ENCODE measurements around the gene GMDS. TPM values are rescaled to one million over a fixed set of nuclear protein-coding genes. Genes with fewer than 3 reads are reported as not detected.

The GMDS gene
- total and polyA plus RNA-seq, 2 of the 4 experiments (the other 2 are of a cell fraction) = 7.3 to 21.9 TPM

- WGBS, 2 experiments (ENCODE audit: extremely low coverage in 2 of 2, insufficient read length in 1 of 2) = 100% methylated on average over 1 of the region's 2 CpGs; no CpG with 5 or more reads in 1 of the 2 experiments
- no peak overlapping the region for H4K91ac ChIP-seq (ENCODE audit: insufficient read depth, low read depth, low read length)
- H3K9me1 ChIP-seq (ENCODE audit: insufficient read depth, low read length) = no peaks in the 10 kb centered on the region
- no peak overlapping the region for H2BK15ac ChIP-seq (ENCODE audit: low read depth, low read length)
- H3K79me1 ChIP-seq (ENCODE audit: low read depth in 1 of 2, low read length in 2 of 2) = no peaks in the 10 kb centered on the region
- dilution Hi-C loops (cut with HindIII; ENCODE audit: low sequenced_read_pairs, unreplicated experiment) (no loop called here), in situ Hi-C loops (cut with MboI; ENCODE audit: low sequenced_read_pairs) (no loop called here), intact Hi-C loops (cut with micrococcal nuclease) (no loop called here)
- no peak overlapping the region for H2AFZ ChIP-seq (replicated peaks; ENCODE audit: low read length, poor library complexity)
- no peaks in the 10 kb centered on the region for H4K20me1 ChIP-seq (ENCODE audit: insufficient read depth, low read length)
- H2BK120ac ChIP-seq (ENCODE audit: low read depth, low read length) = no peak overlapping the region
- ATAC-seq (ENCODE audit: low read depth) (no peak), DNase-seq (no peak)
- no peak overlapping the region for H2BK5ac ChIP-seq (ENCODE audit: low read depth, low read length, poor library complexity, severe bottlenecking)
- TF ChIP-seq RCOR1 (IDR thresholded peaks at IDR 0.05; ENCODE audit: insufficient replicate concordance, low read length) (no peak), MXI1 (IDR thresholded peaks at IDR 0.05; ENCODE audit: borderline replicate concordance, low read depth, low read length) (no peak), BHLHE40 (IDR thresholded peaks at IDR 0.05; ENCODE audit: low read depth, low read length) (no peak), NFE2L2 (IDR thresholded peaks at IDR 0.05; ENCODE audit: low read depth, low read length) (no peak), MAFK (IDR thresholded peaks at IDR 0.05; ENCODE audit: low read depth, low read length) (no peak), RFX5 (IDR thresholded peaks at IDR 0.05; ENCODE audit: low read depth, low read length) (no peak), RAD21 (IDR thresholded peaks at IDR 0.05; ENCODE audit: low read length) (no peak), CEBPB (IDR thresholded peaks at IDR 0.05; ENCODE audit: low read depth, low read length) (no peak), POLR2A (IDR thresholded peaks at IDR 0.05; ENCODE audit: low read depth, low read length) (no peak), FOS (IDR thresholded peaks at IDR 0.05; ENCODE audit: low read depth, low read length) (no peak), MAZ (IDR thresholded peaks at IDR 0.05; ENCODE audit: borderline replicate concordance, low read depth, low read length) (no peak), ELK1 (IDR thresholded peaks at IDR 0.05; ENCODE audit: borderline replicate concordance, low read depth, low read length) (no peak), SMC3 (IDR thresholded peaks at IDR 0.05; ENCODE audit: low read depth, low read length) (no peak), CHD1 (IDR thresholded peaks at IDR 0.05; ENCODE audit: low read depth, low read length) (no peak), USF2 (IDR thresholded peaks at IDR 0.05; ENCODE audit: low read depth, low read length) (no peak)
- peaks cover 2% of the 10 kb centered on the region; the same call in 1 of the 2 replicates for H3K4me1 ChIP-seq (ENCODE audit: control insufficient read depth, insufficient read depth, low read length)
- H2AK9ac ChIP-seq (replicated peaks; ENCODE audit: low read depth, low read length, poor library complexity) = no peak overlapping the region
- H3K9ac ChIP-seq (ENCODE audit: low read depth, low read length) = no peak overlapping the region
- CTCF ChIA-PET = no interaction called here
- no peak overlapping the region for H2AK5ac ChIP-seq (ENCODE audit: low read depth, low read length)
- no peak overlapping the region for H3K4me2 ChIP-seq (ENCODE audit: low read depth, low read length)
- no peak overlapping the region for H3K23ac ChIP-seq (ENCODE audit: low read depth, low read length)
- H3K14ac ChIP-seq (replicated peaks; ENCODE audit: low read depth, low read length) = no peak overlapping the region
- H3K36me3 ChIP-seq (ENCODE audit: control insufficient read depth, insufficient read depth, low read length) = no peaks in the 10 kb centered on the region
- H3K9me3 ChIP-seq (ENCODE audit: control insufficient read depth, insufficient read depth, low read length) = no peaks in the 10 kb centered on the region
- no TSS peak for BruUV-seq (replicated peaks)
- H3K56ac ChIP-seq (ENCODE audit: extremely low read depth, insufficient read depth, low read length) = no peak overlapping the region
- H2BK20ac ChIP-seq (ENCODE audit: low read depth, low read length) = no peak overlapping the region
- H4K5ac ChIP-seq (ENCODE audit: low read depth, low read length) = no peak overlapping the region
- no peak overlapping the region for H3K18ac ChIP-seq (ENCODE audit: low read depth, low read length)
- H3K27ac ChIP-seq (ENCODE audit: insufficient read depth, low read length) = no peak overlapping the region
- POLR2A ChIA-PET (ENCODE audit: unreplicated experiment) = no interaction called here
- no peaks in the 10 kb centered on the region for H3K27me3 ChIP-seq (ENCODE audit: control insufficient read depth, insufficient read depth, low read length)
- no peak overlapping the region for H3K4ac ChIP-seq (ENCODE audit: low read depth, low read length)
- H4K8ac ChIP-seq (ENCODE audit: low read depth in 2 of 2, low read length in 2 of 2) = no peak overlapping the region
- H3K4me3 ChIP-seq (ENCODE audit: insufficient read depth, low read depth, low read length) = no peak overlapping the region
Observed at GRCh38 chr6:1760876-1761275, 484.5 kb downstream of the GMDS start.
